HG03457 (cell line): ENCODE measurements around the gene SHBG.

Experiments used
- ATAC-seq: cut with Tn5 transposase; IDR thresholded peaks from one replicate; pipeline ENCODE4 v1.9.1; 2021; ENCODE audit warnings: moderate number of reproducible peaks; ENCODE audit not compliant: unreplicated experiment

SHBG gene

DNA sequence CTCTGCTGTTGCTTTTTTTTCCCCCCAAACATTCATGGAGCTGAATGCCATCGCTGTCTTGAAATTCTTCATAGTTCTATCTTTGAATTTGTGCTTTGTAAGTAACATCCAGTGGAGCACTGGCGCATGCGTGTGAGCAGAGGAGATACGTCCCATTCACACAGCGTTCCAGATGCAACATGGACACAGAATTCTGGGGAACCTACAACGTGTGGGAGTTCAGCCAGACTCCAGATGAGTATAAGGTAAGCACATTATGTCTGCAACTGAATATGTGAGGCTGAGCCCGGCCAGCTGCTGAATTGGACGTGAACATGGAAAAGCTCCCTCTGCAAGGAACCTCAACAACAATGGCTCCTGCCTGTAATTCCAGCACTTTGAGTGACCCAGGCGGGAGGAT lies 16.5 kb downstream of the SHBG start:
- ATAC-seq: no peak

- ATAC-seq: no peak
These were observed 17.1 kb downstream of the SHBG start for GRCh38 chr17:7647018-7647417.

DNA sequence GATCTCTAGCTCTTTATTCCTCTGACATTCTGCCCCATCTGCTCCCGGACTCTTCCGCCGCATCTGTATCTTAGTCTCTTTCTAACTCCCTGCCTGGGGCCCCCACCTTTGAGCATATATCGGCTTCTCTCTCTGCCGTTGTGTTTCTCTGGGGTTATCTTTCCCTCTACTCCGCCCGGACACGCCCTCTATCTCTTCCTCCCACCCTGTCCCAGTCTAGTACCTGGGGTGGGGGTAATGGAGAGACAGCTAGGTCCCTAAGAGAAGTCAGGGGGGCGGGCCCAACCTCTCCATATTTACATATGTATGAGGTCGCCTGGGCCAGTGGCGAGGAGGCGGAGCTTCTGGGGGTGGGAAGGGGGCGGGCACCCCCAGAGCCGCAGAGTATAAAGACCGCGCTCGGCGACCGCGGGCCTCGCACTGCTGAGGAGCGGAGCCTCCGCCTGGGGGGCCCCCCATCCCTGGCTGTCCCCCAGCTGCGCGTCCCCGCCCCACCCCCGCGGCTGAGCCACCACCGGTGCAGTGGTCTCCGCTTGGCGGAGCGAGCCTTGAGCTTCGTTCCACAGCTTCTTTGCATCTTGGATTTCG lies 20.7 kb downstream of the SHBG start, which contains the start of gene ATP1B2:
ATP1B2 (plus strand) TSS at position 418 of the 588 bp plus-strand sequence. CDS start 593 bp downstream, outside the sequence.
- no peak for ATAC-seq

- no peak for ATAC-seq
These were observed 21.2 kb downstream of the SHBG start for GRCh38 chr17:7651097-7651664.

DNA sequence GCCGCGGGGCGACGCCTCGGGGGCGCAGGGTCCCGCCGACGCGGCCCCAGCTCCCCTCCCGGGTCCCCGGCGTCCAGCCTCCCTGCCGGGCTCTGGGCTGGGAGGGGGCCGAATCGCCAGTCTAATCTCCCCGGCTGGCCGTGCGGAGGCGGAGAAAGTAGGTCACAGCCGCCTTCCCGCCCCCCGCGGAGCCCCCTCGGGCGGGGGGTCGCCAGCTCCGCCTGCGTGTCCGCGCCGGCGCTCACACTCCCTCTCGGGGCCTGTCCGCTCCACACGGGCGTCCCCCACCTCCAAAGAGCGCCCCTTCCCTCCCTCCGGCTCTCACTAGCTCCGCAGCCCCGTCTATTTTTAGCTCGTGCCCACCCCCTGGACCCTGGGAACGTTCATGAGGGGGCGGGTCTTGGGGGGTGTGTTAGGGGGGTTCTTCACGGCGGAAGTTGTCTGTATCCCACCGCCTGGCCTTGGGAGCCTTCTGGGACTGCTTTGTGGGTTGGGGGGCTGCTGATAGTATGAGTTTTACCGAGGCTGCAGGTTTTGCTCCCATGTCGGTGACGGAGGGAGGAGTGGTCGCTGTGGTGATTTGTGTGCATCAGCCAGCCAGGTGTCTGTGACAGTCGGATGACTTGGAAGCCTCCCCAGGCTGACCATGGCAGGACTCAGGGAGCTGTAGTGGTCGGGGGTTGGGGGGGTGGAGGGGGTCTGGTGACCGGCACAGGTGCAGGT lies 21.9 kb downstream of the SHBG start:
- no peak for ATAC-seq

GRCh38 chr17:7652388-7653356 lies 22.7 kb downstream of the SHBG start:
- no peak for ATAC-seq

DNA sequence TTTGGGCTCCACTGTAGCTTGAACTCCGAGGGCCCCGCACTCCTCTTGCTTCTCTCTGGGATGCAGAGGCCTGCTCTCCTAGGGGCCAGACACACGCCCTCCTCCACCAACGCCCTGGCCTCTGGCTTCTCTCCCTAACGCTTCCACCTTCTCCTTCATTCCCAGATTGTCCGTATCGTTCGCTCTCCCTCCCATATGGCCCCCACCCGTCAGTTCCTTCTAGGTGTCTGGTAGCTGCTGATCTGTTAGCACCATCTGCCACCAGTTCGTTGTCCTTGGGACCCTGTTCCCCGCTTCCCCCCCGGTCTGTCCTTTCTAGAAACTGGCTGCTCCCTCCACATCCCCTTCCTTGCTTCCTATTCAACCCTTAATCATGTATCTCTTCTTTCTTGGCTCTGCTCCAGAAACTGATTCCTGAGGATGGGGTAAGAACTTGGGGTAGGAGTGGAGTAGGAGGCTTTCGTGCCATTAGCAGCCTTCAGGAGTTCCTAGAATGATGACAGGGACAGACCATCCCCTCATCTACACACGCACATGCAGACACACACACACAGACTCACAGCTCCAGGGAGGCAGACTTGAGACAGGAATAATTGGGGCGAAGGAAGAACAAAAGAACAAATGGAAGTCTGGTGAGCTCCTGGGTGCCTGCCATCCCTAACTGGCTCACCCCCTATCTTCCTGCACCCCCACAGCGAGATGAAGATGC lies 25.1 kb downstream of the SHBG start:
- no peak for ATAC-seq

- ATAC-seq: no peak
These were observed 25.6 kb downstream of the SHBG start for GRCh38 chr17:7655541-7655840.

DNA sequence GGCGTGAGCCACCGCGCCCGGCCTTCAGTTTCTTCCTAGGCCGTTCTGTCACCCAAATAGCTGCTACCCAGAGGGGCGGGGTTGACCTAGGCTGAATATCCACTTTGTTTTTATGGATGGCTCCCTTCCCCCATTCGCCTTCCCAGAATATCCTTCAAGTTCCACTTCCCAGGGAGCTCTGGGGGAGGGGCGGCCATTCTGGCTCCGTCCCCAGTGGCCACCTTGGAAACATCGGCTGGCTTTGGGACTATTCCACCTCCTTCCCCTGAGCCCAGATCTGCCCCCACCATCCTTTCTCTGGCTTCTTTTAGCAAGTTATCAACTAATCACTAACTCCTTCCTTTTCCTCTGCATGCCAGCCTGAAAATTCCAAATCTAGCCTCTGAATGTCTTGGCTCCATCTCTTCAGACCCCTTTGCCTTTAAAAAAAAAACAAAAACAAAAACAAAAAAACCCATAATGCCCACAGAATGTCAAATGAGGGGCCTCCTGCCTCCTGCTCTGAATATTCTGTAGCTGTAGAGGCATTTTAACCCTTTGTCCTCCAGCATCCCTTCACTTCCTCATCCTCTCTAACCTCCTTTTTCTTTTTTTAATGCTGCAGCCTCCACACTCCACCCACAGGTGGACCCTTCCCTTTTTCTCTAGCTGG lies 27.1 kb downstream of the SHBG start:
- no peak for ATAC-seq

DNA sequence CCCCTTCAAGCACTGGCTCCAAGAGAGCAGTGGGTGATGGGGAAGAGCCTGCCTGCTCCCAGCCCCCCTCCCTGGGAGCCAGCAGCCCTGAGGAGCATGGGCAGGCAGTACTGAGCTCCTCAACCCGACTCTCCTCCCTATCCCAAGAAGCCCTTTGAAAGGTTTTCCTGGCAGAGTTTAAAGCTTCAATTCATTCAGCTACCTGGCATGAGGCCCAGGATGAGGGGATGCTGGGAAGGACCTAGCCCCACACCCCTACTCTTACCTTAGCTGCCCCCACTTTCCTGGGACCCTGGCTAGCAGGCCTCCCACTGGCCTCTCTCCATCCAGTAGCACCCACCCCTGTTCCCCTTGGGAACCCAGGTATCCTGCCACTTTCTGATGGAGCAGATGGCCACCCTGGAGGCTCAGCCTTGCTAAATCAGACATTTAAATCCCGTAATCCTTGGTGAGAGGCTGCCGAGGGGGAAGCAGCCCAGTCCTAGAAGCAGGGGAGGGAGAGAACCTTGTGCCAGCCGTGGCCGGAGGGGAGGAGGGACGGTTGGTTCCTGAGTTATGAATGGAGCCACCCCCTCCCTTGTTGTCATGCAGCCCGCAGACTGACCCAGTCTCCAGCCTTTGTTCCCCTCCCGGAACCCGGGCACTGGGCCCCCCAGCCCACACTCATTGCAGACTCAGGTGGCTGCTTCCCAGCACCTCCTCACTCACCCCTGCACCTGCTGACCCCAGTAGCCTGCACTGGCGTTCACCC lies 37.9 kb downstream of the SHBG start:
- ATAC-seq: no peak

- no peak for ATAC-seq
These were observed 38.5 kb downstream of the SHBG start for GRCh38 chr17:7668482-7668881.

- ATAC-seq: no peak
These were observed 43.3 kb downstream of the SHBG start for GRCh38 chr17:7673239-7673638.

DNA sequence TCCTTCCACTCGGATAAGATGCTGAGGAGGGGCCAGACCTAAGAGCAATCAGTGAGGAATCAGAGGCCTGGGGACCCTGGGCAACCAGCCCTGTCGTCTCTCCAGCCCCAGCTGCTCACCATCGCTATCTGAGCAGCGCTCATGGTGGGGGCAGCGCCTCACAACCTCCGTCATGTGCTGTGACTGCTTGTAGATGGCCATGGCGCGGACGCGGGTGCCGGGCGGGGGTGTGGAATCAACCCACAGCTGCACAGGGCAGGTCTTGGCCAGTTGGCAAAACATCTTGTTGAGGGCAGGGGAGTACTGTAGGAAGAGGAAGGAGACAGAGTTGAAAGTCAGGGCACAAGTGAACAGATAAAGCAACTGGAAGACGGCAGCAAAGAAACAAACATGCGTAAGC lies 45.0 kb downstream of the SHBG start:
- no peak for ATAC-seq

DNA sequence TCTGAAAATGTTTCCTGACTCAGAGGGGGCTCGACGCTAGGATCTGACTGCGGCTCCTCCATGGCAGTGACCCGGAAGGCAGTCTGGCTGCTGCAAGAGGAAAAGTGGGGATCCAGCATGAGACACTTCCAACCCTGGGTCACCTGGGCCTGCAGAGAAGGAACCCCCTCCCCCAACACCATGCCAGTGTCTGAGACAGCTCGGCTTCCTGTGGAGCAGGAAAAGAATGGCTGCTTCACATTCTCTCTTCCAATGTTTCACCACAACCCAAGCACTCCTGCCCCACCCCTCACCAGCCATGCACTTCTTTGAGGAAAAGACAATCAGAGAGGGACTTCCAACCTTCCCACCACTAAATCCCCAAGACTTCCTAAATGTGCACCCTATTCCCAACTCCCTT lies 46.6 kb downstream of the SHBG start:
- no peak for ATAC-seq

- no peak for ATAC-seq
These were observed 47.6 kb downstream of the SHBG start for GRCh38 chr17:7677388-7678067.
